ENCODE results near the gene GULP1. TPM values are rescaled to one million over a fixed set of nuclear protein-coding genes. Genes with fewer than 3 reads are reported as not detected.

Gene GULP1
- total RNA-seq, 2 experiments from 2014 or later = not detected

GRCh38 chr2:188588235-188588634 lies 296.6 kb downstream of the GULP1 start:
- CTCF ChIA-PET = no interaction called here
- Mint-ChIP-seq H3K36me3 (ENCODE audit: low read depth) (no peaks in the 10 kb centered on the region), H3K4me1 (ENCODE audit: low read depth) (no peaks in the 10 kb centered on the region), H3K9me3 (no peaks in the 10 kb centered on the region), H3K27me3 (no peaks in the 10 kb centered on the region), H3K27ac (no peak overlapping the region), H3K4me3 (no peak overlapping the region)
- POLR2A ChIA-PET = no interaction called here
- DNase-seq (no peak), ATAC-seq (no peak)
- no peak for TF ChIP-seq CTCF (IDR thresholded peaks at IDR 0.05)
- intact Hi-C loops (cut with micrococcal nuclease) = no loop called here

- intact Hi-C loops (cut with micrococcal nuclease) = no loop called here
- H3K27ac Mint-ChIP-seq = no peak overlapping the region
Measured at GRCh38 chr2:188596054-188596453, 304.4 kb downstream of the GULP1 start.

GRCh38 chr2:188598551-188598950 lies 306.9 kb downstream of the GULP1 start:
- DNase-seq (no peak), ATAC-seq (no peak)
- Mint-ChIP-seq H3K4me1 (ENCODE audit: low read depth) (no peaks in the 10 kb centered on the region), H3K4me3 (no peak overlapping the region), H3K36me3 (ENCODE audit: low read depth) (no peaks in the 10 kb centered on the region), H3K27ac (no peak overlapping the region), H3K9me3 (no peaks in the 10 kb centered on the region), H3K27me3 (no peaks in the 10 kb centered on the region)
- ChIA-PET POLR2A (no interaction called here), CTCF (no interaction called here)
- TF ChIP-seq CTCF (IDR thresholded peaks at IDR 0.05) = no peak
- intact Hi-C loops (cut with micrococcal nuclease) = no loop called here

More at GRCh38 chr2:188596054-188596453, 304.4 kb downstream of the GULP1 start:
- Mint-ChIP-seq H3K4me1 (ENCODE audit: low read depth) (no peaks in the 10 kb centered on the region), H3K36me3 (ENCODE audit: low read depth) (no peaks in the 10 kb centered on the region), H3K27me3 (no peaks in the 10 kb centered on the region), H3K4me3 (no peak overlapping the region), H3K9me3 (no peaks in the 10 kb centered on the region)
- POLR2A ChIA-PET = no interaction called here
- TF ChIP-seq CTCF (IDR thresholded peaks at IDR 0.05) = no peak
- ATAC-seq (no peak), DNase-seq (no peak)
- CTCF ChIA-PET = no interaction called here

GRCh38 chr2:188599140-188599539 lies 307.5 kb downstream of the GULP1 start:
- Mint-ChIP-seq H3K4me3 (no peak overlapping the region), H3K27ac (no peak overlapping the region), H3K27me3 (no peaks in the 10 kb centered on the region), H3K4me1 (ENCODE audit: low read depth) (no peaks in the 10 kb centered on the region), H3K36me3 (ENCODE audit: low read depth) (no peaks in the 10 kb centered on the region), H3K9me3 (no peaks in the 10 kb centered on the region)
- ChIA-PET POLR2A (no interaction called here), CTCF (no interaction called here)
- TF ChIP-seq CTCF (IDR thresholded peaks at IDR 0.05) = no peak
- DNase-seq (no peak), ATAC-seq (no peak)
- intact Hi-C loops (cut with micrococcal nuclease) = no loop called here

- ATAC-seq (no peak), DNase-seq (no peak)
- intact Hi-C loops (cut with micrococcal nuclease) = no loop called here
- CTCF ChIA-PET = no interaction called here
- Mint-ChIP-seq H3K9me3 (peaks cover under 1% of the 10 kb centered on the region), H3K4me3 (no peak overlapping the region), H3K36me3 (ENCODE audit: low read depth) (no peaks in the 10 kb centered on the region), H3K4me1 (ENCODE audit: low read depth) (no peaks in the 10 kb centered on the region), H3K27me3 (no peaks in the 10 kb centered on the region), H3K27ac (no peak overlapping the region)
- TF ChIP-seq CTCF (IDR thresholded peaks at IDR 0.05) = no peak
- POLR2A ChIA-PET = no interaction called here
Measured at GRCh38 chr2:188600536-188601210, 309.0 kb downstream of the GULP1 start.
